GM12874 (cell line): ENCODE results near the gene ULBP3.

Experiments used
- CTCF ChIP-seq: IDR thresholded peaks from 2 replicates; pipeline ENCODE4 v1.5.1; 2011; ENCODE audit warnings: low read depth, mild to moderate bottlenecking, control low read depth, low read length, moderate library complexity; ENCODE audit not compliant: insufficient read depth

The ULBP3 gene

GRCh38 chr6:150088481-150089154 is 19.7 kb upstream of the ULBP3 start:
- TF ChIP-seq CTCF, result no peak

GRCh38 chr6:150087336-150087735 is 18.4 kb upstream of the ULBP3 start:
- no peak for TF ChIP-seq CTCF

DNA sequence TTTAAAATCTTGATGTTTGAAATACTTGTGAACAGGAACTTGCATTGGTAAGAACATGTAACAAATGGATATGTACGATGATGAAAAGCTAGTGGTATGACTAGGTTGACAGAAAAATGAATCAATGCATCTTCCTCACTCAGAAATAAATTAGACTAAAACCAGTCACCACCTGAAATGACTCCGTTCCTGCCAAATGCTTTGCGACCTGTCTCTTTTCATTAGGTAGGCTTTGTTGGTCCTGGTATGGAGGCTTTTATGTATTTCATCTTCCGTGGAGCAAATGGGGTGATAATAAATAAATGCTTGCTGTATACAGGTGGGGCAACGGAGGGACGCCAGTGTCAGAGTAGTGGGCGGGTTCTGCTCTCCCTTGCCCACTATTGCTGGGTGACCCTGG is 17.1 kb upstream of the ULBP3 start:
- TF ChIP-seq CTCF, result no peak

DNA sequence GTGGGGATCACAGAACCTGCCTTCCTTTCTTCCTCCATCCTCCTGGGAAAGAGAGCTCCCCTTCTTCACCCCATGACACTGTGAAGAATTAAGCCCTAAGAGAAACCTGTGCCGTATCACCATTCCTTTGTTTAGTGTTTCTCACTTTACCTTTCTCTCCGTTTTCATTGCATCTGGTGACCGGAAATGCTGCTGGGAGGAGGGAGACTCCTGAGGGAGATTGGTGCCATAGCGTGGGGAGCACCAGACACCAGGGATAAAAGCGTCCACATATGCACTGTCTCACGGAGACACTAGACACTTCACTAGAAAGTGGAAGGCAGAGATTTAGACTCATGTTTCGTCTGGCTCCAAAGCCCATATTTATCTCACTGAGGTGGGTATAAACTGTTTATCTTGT is 15.5 kb upstream of the ULBP3 start:
- no peak for TF ChIP-seq CTCF

DNA sequence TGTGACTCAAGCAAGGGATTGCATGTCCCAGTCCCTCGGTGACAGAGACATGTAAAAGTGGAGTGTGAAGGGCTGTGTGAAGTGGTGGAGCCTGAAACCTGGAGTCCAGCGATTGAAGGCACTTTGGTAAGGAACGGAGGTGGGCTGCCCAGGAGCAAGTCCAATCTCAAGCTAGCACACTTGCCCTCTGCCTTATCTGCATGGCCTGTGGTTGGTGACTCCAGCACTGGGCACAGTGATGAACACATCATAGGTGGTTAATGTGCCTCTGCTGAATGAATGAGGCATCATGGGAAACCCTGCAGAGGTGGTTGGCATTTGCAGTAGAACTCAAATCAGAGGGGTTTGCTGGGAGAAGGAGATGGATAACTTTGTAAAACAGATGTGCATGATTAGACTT is 14.9 kb upstream of the ULBP3 start:
- TF ChIP-seq CTCF, result no peak

GRCh38 chr6:150081702-150082101 is 12.8 kb upstream of the ULBP3 start:
- TF ChIP-seq CTCF, result no peak

- no peak for TF ChIP-seq CTCF
Observed at GRCh38 chr6:150079604-150080003, 10.7 kb upstream of the ULBP3 start.
